ENCODE results near the gene RASAL2.
A peak's percentile ranks its signal among the peaks of the same experiment; 100 is the strongest.
"Not testable (repeated sequence)": the region's sequence is repeated elsewhere in the genome, so short reads cannot be mapped to it uniquely, and the experiment has no call there.

RASAL2 gene

GRCh38 chr1:178495158-178495557 lies 401.3 kb downstream of the RASAL2 start:
- DNase-seq (ENCODE audit: low spot score in 2 of 2) (no peak), ATAC-seq (no peak)
- Mint-ChIP-seq H3K27ac (peak overlapping the region; percentile 2), H3K9me3 (no peaks in the 10 kb centered on the region), H3K36me3 (no peaks in the 10 kb centered on the region), H3K4me1 (no peaks in the 10 kb centered on the region), H3K4me3 (no peak overlapping the region)

GRCh38 chr1:178495741-178496409 lies 402.0 kb downstream of the RASAL2 start:
- H3K9me3 Mint-ChIP-seq = no peaks in the 10 kb centered on the region

GRCh38 chr1:178496410-178497135 lies 402.7 kb downstream of the RASAL2 start, which contains the start of gene CLEC20A:
TSS of gene CLEC20A (minus strand) at chr1:178496964. CDS start at chr1:178496939, 25 bp downstream.
- ATAC-seq (no peak), DNase-seq (ENCODE audit: low spot score in 2 of 2) (no peak)
- Mint-ChIP-seq H3K4me3 (no peak within 1 kb of the TSS), H3K9me3 (no peaks in the 10 kb centered on the region), H3K36me3 (no peaks in the 10 kb centered on the region), H3K4me1 (peaks cover under 1% of the 10 kb centered on the region), H3K27ac (no peak within 1 kb of the TSS)

More at GRCh38 chr1:178495741-178496409, 402.0 kb downstream of the RASAL2 start:
- DNase-seq (ENCODE audit: low spot score in 2 of 2) = no peak
- Mint-ChIP-seq H3K36me3 (no peaks in the 10 kb centered on the region), H3K27ac (no peak overlapping the region), H3K4me3 (no peak overlapping the region), H3K4me1 (no peaks in the 10 kb centered on the region)
- ATAC-seq = no peak

GRCh38 chr1:178497903-178498478 lies 404.1 kb downstream of the RASAL2 start:
- H3K9me3 Mint-ChIP-seq = no peaks in the 10 kb centered on the region
- DNase-seq (ENCODE audit: low spot score in 2 of 2) = no peak
- peaks cover 4% of the 10 kb centered on the region for H3K4me1 Mint-ChIP-seq
- H3K27ac Mint-ChIP-seq = no peak overlapping the region
- ATAC-seq = no peak
- H3K36me3 Mint-ChIP-seq = no peaks in the 10 kb centered on the region
- H3K4me3 Mint-ChIP-seq = no peak overlapping the region

DNA sequence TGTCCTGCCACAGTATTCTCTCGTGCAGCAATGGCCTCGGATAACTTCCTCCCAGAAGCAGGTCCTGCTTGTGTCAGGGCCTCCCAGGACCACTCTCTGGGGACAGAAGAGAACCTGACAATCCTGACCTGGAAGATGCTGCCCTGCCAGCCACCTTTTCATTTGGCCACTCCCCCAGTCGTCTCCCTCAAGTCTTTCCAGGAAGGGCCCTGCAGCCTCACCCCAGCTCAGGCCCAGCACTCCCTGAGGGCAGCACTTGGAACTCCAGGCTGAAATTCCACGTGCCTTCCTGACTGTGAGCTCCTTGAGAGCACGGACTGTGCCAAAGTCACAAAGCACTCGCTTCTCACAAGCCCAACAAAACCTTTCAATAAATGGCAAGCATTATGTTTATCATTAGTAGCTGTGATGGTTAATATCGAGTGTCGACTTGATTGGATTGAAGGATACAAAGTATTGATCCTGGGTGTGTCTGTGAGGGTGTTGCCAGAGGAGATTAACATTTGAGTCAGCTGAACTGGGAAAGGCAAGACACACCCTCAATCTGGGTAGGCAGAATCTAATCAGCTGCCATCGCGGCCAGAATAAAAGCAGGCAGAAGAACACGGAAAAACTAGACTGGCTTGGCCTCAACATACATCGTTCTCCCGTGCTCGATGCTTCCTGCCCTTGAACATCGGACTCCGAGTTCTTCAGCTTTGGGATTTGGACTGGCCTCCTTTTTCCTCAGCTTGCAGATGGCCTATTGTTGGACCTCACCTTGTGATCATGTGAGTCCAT lies 405.2 kb downstream of the RASAL2 start:
- H3K27ac Mint-ChIP-seq = no peak overlapping the region
- no peaks in the 10 kb centered on the region for H3K9me3 Mint-ChIP-seq
- ATAC-seq (no peak), DNase-seq (ENCODE audit: low spot score in 2 of 2) (no peak)
- H3K4me3 Mint-ChIP-seq = no peak overlapping the region
- no peaks in the 10 kb centered on the region for H3K36me3 Mint-ChIP-seq
- H3K4me1 Mint-ChIP-seq = peaks cover 4% of the 10 kb centered on the region

DNA sequence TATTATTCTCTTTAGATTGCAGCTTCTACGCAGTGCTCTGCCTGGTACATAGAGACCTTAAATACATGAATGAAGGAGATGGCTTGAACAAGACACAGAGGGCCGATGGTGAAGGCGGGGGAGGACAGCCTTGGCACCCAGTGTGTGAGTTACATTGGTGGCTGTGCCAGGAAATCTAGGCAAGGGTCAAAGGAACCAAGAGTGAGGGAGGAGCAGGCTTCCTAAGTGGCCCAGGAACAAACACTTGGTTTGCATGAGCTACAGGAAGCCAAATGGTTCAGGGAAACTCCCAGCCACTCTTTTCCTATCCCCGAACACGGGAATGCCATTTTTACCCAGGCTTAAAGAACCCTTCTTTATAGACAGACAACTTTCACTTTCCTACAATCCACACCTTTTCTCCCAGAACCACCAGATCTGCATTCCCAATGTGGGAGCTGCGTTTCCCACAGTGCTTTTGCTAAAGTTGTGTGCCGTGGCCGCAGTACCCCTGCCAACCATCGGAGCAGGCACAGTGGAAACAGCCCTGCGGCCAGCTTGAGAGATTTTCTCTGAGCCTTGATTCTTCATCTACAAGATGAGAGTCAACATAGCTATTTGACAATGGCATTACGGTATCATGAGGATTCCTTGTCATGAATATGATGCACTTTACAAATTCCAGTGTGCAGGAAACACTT lies 406.3 kb downstream of the RASAL2 start:
- DNase-seq (ENCODE audit: low spot score in 2 of 2) (no peak), ATAC-seq (no peak)
- H3K4me3 Mint-ChIP-seq = no peak overlapping the region
- no peaks in the 10 kb centered on the region for H3K36me3 Mint-ChIP-seq
- no peak overlapping the region for H3K27ac Mint-ChIP-seq
- no peaks in the 10 kb centered on the region for H3K9me3 Mint-ChIP-seq
- peaks cover 4% of the 10 kb centered on the region for H3K4me1 Mint-ChIP-seq

- H3K9me3 Mint-ChIP-seq = no peaks in the 10 kb centered on the region
- no peak for ATAC-seq
- H3K27ac Mint-ChIP-seq = no peak overlapping the region
- no peaks in the 10 kb centered on the region for H3K36me3 Mint-ChIP-seq
- DNase-seq (ENCODE audit: low spot score in 2 of 2) = no peak
- no peak overlapping the region for H3K4me3 Mint-ChIP-seq
- peaks cover 4% of the 10 kb centered on the region for H3K4me1 Mint-ChIP-seq
Observed at GRCh38 chr1:178500936-178501554, 407.1 kb downstream of the RASAL2 start.

DNA sequence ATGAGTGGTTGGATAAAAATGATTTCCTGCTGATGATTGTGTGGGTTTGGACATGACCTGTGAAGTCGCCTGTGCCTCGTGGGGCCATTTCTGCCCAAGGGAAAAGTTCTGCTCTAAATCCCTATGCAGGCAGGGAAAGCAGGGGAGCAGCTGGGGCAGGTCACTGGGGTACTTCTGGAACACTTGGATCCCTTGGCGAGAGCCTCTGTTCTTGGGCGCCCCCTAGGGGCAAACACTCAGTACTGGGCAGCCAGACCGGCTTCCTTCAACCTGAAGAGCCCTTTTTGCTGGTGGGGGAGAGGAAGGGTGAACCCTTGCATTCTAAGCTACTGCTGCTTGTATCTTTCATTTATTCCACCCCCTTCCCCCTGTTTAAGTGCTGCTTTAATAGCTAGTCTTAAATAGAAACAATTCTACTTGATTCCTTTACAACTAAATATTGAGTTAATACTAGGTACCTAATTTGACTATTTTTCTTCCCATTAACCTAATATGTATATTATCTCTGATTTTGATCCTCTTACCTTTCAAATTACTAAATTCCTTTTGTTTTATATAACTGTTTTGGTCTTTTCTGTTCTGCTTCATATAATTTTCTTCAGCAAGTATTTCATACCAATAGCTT lies 407.9 kb downstream of the RASAL2 start:
- H3K4me3 Mint-ChIP-seq = no peak overlapping the region
- H3K9me3 Mint-ChIP-seq = no peaks in the 10 kb centered on the region
- ATAC-seq (peak; percentile 48), DNase-seq (ENCODE audit: low spot score in 2 of 2) (peak; percentile 41 to 75)
- peaks cover 4% of the 10 kb centered on the region for H3K4me1 Mint-ChIP-seq
- H3K27ac Mint-ChIP-seq = no peak overlapping the region
- no peaks in the 10 kb centered on the region for H3K36me3 Mint-ChIP-seq

DNA sequence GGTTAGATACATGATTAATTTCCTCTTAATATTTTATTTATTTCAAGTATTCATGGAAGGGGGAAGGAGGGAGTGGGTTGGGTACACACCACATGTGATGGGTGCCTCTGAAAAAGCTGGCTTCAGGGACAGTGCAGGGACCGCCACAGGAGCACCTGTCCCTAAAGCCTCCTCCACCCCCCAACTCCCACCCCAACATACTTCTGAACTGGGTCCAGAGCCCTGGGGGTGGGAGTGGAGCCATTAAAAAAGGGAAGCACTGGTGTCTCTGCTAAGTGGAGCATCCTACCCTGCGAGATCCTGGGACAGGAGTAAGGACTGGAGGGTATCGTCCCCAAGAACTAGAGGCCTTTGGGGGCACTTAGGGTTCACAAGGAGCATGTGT lies 408.4 kb downstream of the RASAL2 start:
- ATAC-seq = no peak
- no peaks in the 10 kb centered on the region for H3K36me3 Mint-ChIP-seq
- no peak overlapping the region for H3K4me3 Mint-ChIP-seq
- H3K9me3 Mint-ChIP-seq = no peaks in the 10 kb centered on the region
- H3K27ac Mint-ChIP-seq = no peak overlapping the region
- DNase-seq (ENCODE audit: low spot score in 2 of 2) = no peak
- peaks cover 4% of the 10 kb centered on the region for H3K4me1 Mint-ChIP-seq

DNA sequence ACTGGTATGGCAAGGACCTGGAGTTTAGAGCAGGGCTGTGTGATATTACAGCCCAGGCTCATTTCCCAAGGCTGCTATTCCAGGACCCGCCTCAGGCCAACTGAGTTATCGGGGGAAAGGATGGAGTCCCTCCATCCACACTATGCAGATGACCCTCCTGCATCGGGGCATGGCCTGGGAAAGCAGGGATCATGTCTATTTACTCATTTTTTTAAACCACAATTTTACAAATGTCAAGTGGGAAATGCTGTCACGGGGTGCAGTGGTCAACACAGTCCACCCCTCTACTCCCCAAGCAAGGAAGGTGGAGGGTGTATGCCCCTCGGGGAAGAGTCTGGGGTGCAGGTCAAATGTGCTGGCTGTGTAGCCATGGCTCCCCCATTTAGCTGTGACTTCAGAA lies 409.0 kb downstream of the RASAL2 start:
- no peak overlapping the region for H3K4me3 Mint-ChIP-seq
- DNase-seq (ENCODE audit: low spot score in 2 of 2) (no peak), ATAC-seq (no peak)
- no peaks in the 10 kb centered on the region for H3K36me3 Mint-ChIP-seq
- no peak overlapping the region for H3K27ac Mint-ChIP-seq
- H3K9me3 Mint-ChIP-seq = no peaks in the 10 kb centered on the region
- peaks cover 4% of the 10 kb centered on the region for H3K4me1 Mint-ChIP-seq

- not testable (repeated sequence) for H3K27ac Mint-ChIP-seq; H3K4me3 Mint-ChIP-seq; H3K4me1 Mint-ChIP-seq; H3K9me3 Mint-ChIP-seq; DNase-seq (ENCODE audit: low spot score in 2 of 2); H3K36me3 Mint-ChIP-seq; ATAC-seq
Observed at GRCh38 chr1:178503316-178503715, 409.4 kb downstream of the RASAL2 start.

DNA sequence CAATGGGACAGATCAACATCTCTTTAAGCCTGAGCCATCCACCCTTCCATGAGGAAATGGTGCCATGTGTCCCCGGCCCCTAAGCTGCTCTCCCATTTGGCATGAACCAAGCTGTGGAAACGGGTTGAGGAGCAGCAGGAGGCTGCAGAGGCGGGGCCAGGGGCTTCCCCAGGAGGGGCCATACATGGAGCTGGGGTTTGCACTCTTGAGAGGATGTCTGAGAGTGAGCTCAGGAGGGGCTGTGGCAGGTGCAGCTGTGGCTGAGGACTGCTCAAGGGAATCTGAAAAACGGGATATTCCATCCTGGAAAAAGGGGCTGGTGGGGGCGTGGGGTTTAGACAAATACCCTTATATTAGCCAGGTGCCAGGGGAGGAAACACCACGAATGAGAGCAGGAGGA lies 409.9 kb downstream of the RASAL2 start:
- no peaks in the 10 kb centered on the region for H3K9me3 Mint-ChIP-seq
- H3K36me3 Mint-ChIP-seq = no peaks in the 10 kb centered on the region
- H3K4me1 Mint-ChIP-seq = peaks cover 4% of the 10 kb centered on the region
- ATAC-seq (no peak), DNase-seq (ENCODE audit: low spot score in 2 of 2) (no peak)
- H3K4me3 Mint-ChIP-seq = no peak overlapping the region
- H3K27ac Mint-ChIP-seq = no peak overlapping the region

- Mint-ChIP-seq H3K36me3 (no peaks in the 10 kb centered on the region), H3K27ac (no peak overlapping the region), H3K4me1 (peaks cover 4% of the 10 kb centered on the region), H3K9me3 (no peaks in the 10 kb centered on the region), H3K4me3 (no peak overlapping the region)
- DNase-seq (ENCODE audit: low spot score in 2 of 2) (no peak), ATAC-seq (no peak)
Observed at GRCh38 chr1:178504286-178504685, 410.4 kb downstream of the RASAL2 start.

DNA sequence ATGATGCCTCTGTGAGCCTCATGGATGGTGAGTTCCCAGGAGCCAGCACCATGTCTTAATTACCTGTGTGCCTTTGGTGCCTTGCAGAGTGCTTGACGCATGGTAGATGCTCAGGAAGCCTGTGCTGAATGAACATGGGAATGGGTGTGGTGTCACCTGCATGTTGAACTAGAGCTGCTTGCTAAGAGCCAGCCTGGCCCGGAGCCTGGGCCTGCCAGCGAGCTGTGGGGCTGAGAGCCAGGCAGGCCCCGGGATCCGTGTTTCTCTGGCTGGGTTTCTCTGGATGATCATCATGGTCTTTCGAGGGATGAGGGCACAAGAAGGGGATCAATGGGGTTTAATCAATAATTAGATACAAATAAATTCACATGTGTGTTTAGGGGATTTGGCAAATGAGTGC lies 412.3 kb downstream of the RASAL2 start:
- ATAC-seq = no peak
- Mint-ChIP-seq H3K4me1 (peaks cover 4% of the 10 kb centered on the region), H3K36me3 (no peaks in the 10 kb centered on the region), H3K27ac (no peak overlapping the region), H3K9me3 (no peaks in the 10 kb centered on the region), H3K4me3 (no peak overlapping the region)
- DNase-seq (ENCODE audit: low spot score in 2 of 2) = no peak

All from stimulated activated effector memory CD8-positive, alpha-beta T cell treated with anti-CD3 and anti-CD28 coated beads, Interleukin-12 subunit alpha, Interleukin-12 subunit beta, amount 100 ng/mL, for 72 hours (primary cell).